Common myeloid progenitor, CD34-positive (primary cell): ENCODE results near the gene GPR146.

Experiments used
- CTCF ChIA-PET: fragments of 350-600 bp; sonication (Branson Sonifier 250); formaldehyde crosslinking; loops from one replicate; lab custom pipeline; 2021; ENCODE audit warnings: antibody characterized with exemption; lab: Charles Lee
- POLR2A ChIA-PET: fragments of 350-600 bp; sonication (Branson Sonifier 250); formaldehyde crosslinking; loops from one replicate; lab custom pipeline; 2021; ENCODE audit warnings: antibody characterized with exemption; lab: Charles Lee
- DNase-seq, 3 donors: peaks; one replicate each; pipeline versions ENCODE4 v3.0.0 to v3.0.0-alpha.2; 2013
- H3K27ac ChIP-seq, 2 experiments: 1 replicate in 1 of 2; 2 replicates in 1 of 2; pipeline ENCODE4 v1.7.0; 2013; ENCODE audit warnings: inconsistent platforms in 2 of 2, low read length in 2 of 2, mild to moderate bottlenecking in 2 of 2, low read depth in 1 of 2, moderate library complexity in 1 of 2; ENCODE audit not compliant: severe bottlenecking in 2 of 2, insufficient read depth in 1 of 2, poor library complexity in 1 of 2
- H3K27me3 ChIP-seq, 5 experiments: replicated peaks in 2 of 5; 1 replicate in 3 of 5; 2 replicates in 2 of 5; pipeline versions ENCODE4 v1.6.1 to v1.7.0; 2013; ENCODE audit warnings: low read length in 4 of 5, mild to moderate bottlenecking in 2 of 5, moderate library complexity in 2 of 5, inconsistent platforms in 1 of 5; ENCODE audit not compliant: insufficient read depth in 5 of 5, control insufficient read depth in 4 of 5
- H3K36me3 ChIP-seq, 4 experiments: 1 replicate in 2 of 4; 2 replicates in 2 of 4; pipeline versions ENCODE4 v1.6.1 to v1.7.0; 2013; ENCODE audit warnings: low read length in 3 of 4, control low read depth in 1 of 4, mild to moderate bottlenecking in 1 of 4; ENCODE audit not compliant: control insufficient read depth in 4 of 4, insufficient read depth in 4 of 4
- H3K4me1 ChIP-seq, 4 experiments: 1 replicate in 3 of 4; 2 replicates in 1 of 4; pipeline versions ENCODE4 v1.6.1 to v1.7.1; 2013; ENCODE audit warnings: low read length in 3 of 4, mild to moderate bottlenecking in 3 of 4, control low read depth in 1 of 4, inconsistent platforms in 1 of 4, moderate library complexity in 1 of 4; ENCODE audit not compliant: control insufficient read depth in 4 of 4, insufficient read depth in 4 of 4; ENCODE audit errors: control extremely low read depth in 1 of 4
- H3K4me3 ChIP-seq, 7 experiments: 1 replicate in 4 of 7; 2 replicates in 3 of 7; pipeline versions ENCODE4 v1.5.1 to v1.7.0; 2013; ENCODE audit warnings: mild to moderate bottlenecking in 7 of 7, low read length in 6 of 7, moderate library complexity in 6 of 7, inconsistent platforms in 2 of 7, low read depth in 2 of 7, control low read depth in 1 of 7; ENCODE audit not compliant: insufficient read depth in 4 of 7, control insufficient read depth in 1 of 7; ENCODE audit errors: extremely low read depth in 1 of 7
- H3K9me3 ChIP-seq, 5 experiments: 1 replicate in 4 of 5; 2 replicates in 1 of 5; pipeline versions ENCODE4 v1.6.1 to v1.7.1; 2013; ENCODE audit warnings: low read length in 4 of 5, mild to moderate bottlenecking in 2 of 5, inconsistent platforms in 1 of 5, low read depth in 1 of 5, moderate library complexity in 1 of 5; ENCODE audit not compliant: control insufficient read depth in 4 of 5, insufficient read depth in 2 of 5; ENCODE audit errors: control extremely low read depth in 1 of 5
- WGBS: methylation state at CpG from one replicate; pipeline ENCODE4 v1.1.5; 2013; ENCODE audit not compliant: insufficient coverage; 5-methylcytosine and 5-hydroxymethylcytosine counted together

Gene GPR146

GRCh38 chr7:1052031-1052818 lies 7.9 kb downstream of the GPR146 start:
- Histone ChIP-seq H3K36me3 (peaks cover 0 to 6% (median 4%) of the 10 kb centered on the region in 4 experiments), H3K27ac (no peak overlapping the region), H3K9me3 (no peaks in the 10 kb centered on the region), H3K27me3 (no peaks in the 10 kb centered on the region), H3K4me3 (no peak overlapping the region), H3K4me1 (peaks cover 0 to 99% (median 89%) of the 10 kb centered on the region in 4 experiments)
- CTCF ChIA-PET, result interaction anchor here (1.1 to 8.3 kb wide), 4 partner anchors 8 to 58 kb away, joined by 3 to 57 read pairs (median 22); no protein-coding TSS in a partner anchor
- POLR2A ChIA-PET, result no interaction called here
- 84% methylated on average over 17 of the region's 20 CpGs for WGBS
- DNase-seq, result no peak

- H3K27ac ChIP-seq, result no peak overlapping the region
- H3K36me3 ChIP-seq, result peaks cover 0 to 11% (median 10%) of the 10 kb centered on the region in 4 experiments
- H3K4me3 ChIP-seq, result peak overlapping the region in 2 of 7 experiments; percentile 1 to 5
- H3K4me1 ChIP-seq, result peaks cover 0 to 99% (median 93%) of the 10 kb centered on the region in 4 experiments
- POLR2A ChIA-PET, result no interaction called here
- no peak for DNase-seq
- 54% methylated on average over 16 of the region's 17 CpGs for WGBS
- H3K27me3 ChIP-seq, result no peaks in the 10 kb centered on the region
- CTCF ChIA-PET, result interaction anchor here (1.1 to 8.3 kb wide), 4 partner anchors 9 to 59 kb away, joined by 3 to 57 read pairs (median 32); partner anchors contain the start of gene GPR146
- no peaks in the 10 kb centered on the region for H3K9me3 ChIP-seq
Measured at GRCh38 chr7:1053002-1053411, 8.7 kb downstream of the GPR146 start.

- no peak for DNase-seq
- peak overlapping the region in 3 of 7 experiments; percentile 23 to 79 (median 42) for H3K4me3 ChIP-seq
- H3K9me3 ChIP-seq, result no peaks in the 10 kb centered on the region
- H3K36me3 ChIP-seq, result peaks cover 0 to 18% (median 14%) of the 10 kb centered on the region in 4 experiments
- no peak overlapping the region for H3K27ac ChIP-seq
- ChIA-PET CTCF (interaction anchor here (1.7 to 8.3 kb wide), 3 partner anchors 10 to 59 kb away, joined by 30 to 57 read pairs (median 34); partner anchors contain the start of gene GPR146), POLR2A (interaction anchor here (1.1 to 2.8 kb wide), 2 partner anchors 9 to 42 kb away, joined by 4 to 15 read pairs; partner anchors contain the start of gene GPR146)
- WGBS, result 93% methylated on average over 15 of the region's 17 CpGs
- H3K27me3 ChIP-seq, result no peaks in the 10 kb centered on the region
- peaks cover 0 to 99% (median 93%) of the 10 kb centered on the region in 4 experiments for H3K4me1 ChIP-seq
Measured at GRCh38 chr7:1053816-1054370, 9.5 kb downstream of the GPR146 start.

- ChIA-PET POLR2A (interaction anchor here (1.1 to 2.8 kb wide), 2 partner anchors 9 to 42 kb away, joined by 4 to 15 read pairs; partner anchors contain the start of gene GPR146), CTCF (interaction anchor here (1.7 to 8.3 kb wide), 3 partner anchors 10 to 60 kb away, joined by 30 to 57 read pairs (median 34); partner anchors contain the start of gene GPR146)
- Histone ChIP-seq H3K36me3 (peaks cover 0 to 18% (median 14%) of the 10 kb centered on the region in 4 experiments), H3K27ac (peak overlapping the region in 1 of 2 experiments; percentile 70), H3K27me3 (no peaks in the 10 kb centered on the region), H3K4me3 (peak overlapping the region in 2 of 7 experiments; percentile 70 to 79), H3K9me3 (no peaks in the 10 kb centered on the region), H3K4me1 (peaks cover 0 to 98% (median 93%) of the 10 kb centered on the region in 4 experiments)
- WGBS, result 37% methylated on average over 15 of the region's 25 CpGs
- DNase-seq, result peak in 1 of 3 donors; percentile 30
Measured at GRCh38 chr7:1054438-1054837, 10.1 kb downstream of the GPR146 start.

- H3K36me3 ChIP-seq, result peaks cover 0 to 18% (median 14%) of the 10 kb centered on the region in 4 experiments
- POLR2A ChIA-PET, result interaction anchor here (1.3 to 2.8 kb wide), 2 partner anchors 10 kb away, joined by 4 to 15 read pairs; partner anchors contain the start of gene GPR146
- H3K27me3 ChIP-seq, result no peaks in the 10 kb centered on the region
- 4% methylated on average over 27 of the region's 32 CpGs for WGBS
- peak; percentile 86 to 95 (median 91) for DNase-seq
- H3K9me3 ChIP-seq, result no peaks in the 10 kb centered on the region
- peak overlapping the region in 1 of 2 experiments; percentile 70 for H3K27ac ChIP-seq
- H3K4me3 ChIP-seq, result peak overlapping the region; percentile 19 to 79 (median 69)
- H3K4me1 ChIP-seq, result peaks cover 0 to 94% (median 89%) of the 10 kb centered on the region in 4 experiments
- CTCF ChIA-PET, result interaction anchor here (1.3 to 8.3 kb wide), 6 partner anchors 10 to 61 kb away, joined by 3 to 57 read pairs (median 26); partner anchors contain the start of gene GPR146
Measured at GRCh38 chr7:1054861-1055450, 10.6 kb downstream of the GPR146 start.

GRCh38 chr7:1055491-1055955 lies 11.2 kb downstream of the GPR146 start:
- POLR2A ChIA-PET, result interaction anchor here (1.0 to 2.8 kb wide), 3 partner anchors 10 to 14 kb away, joined by 4 to 15 read pairs (median 5); partner anchors contain the start of gene GPR146
- 3% methylated on average over 12 of the region's 15 CpGs for WGBS

More at GRCh38 chr7:1055491-1055955, 11.2 kb downstream of the GPR146 start:
- peaks cover 0 to 94% (median 89%) of the 10 kb centered on the region in 4 experiments for H3K4me1 ChIP-seq
- CTCF ChIA-PET, result interaction anchor here (0.9 to 8.3 kb wide), 6 partner anchors 8 to 61 kb away, joined by 3 to 57 read pairs (median 15); partner anchors contain the start of gene GPR146
- no peaks in the 10 kb centered on the region for H3K27me3 ChIP-seq
- H3K9me3 ChIP-seq, result no peaks in the 10 kb centered on the region
- peak overlapping the region in 1 of 2 experiments; percentile 70 for H3K27ac ChIP-seq
- H3K4me3 ChIP-seq, result peak overlapping the region; percentile 19 to 79 (median 69)
- H3K36me3 ChIP-seq, result peaks cover 0 to 18% (median 14%) of the 10 kb centered on the region in 4 experiments
- DNase-seq, result no peak
